A673 (cell line): ENCODE results near the gene LRP2.

ENCODE experiments used
- CTCF ChIP-seq: fragments of 300-800, 200-600 bp; sonication (generic); conservative IDR thresholded peaks from 2 replicates; pipeline ENCODE4 v1.5.1; 2017; ENCODE audit warnings: low read depth, mild to moderate bottlenecking, antibody characterized with exemption, low read length, moderate library complexity, mixed read lengths
- EZH2 ChIP-seq: fragments of 200-600 bp; sonication (generic); IDR thresholded peaks from 2 replicates; pipeline ENCODE4 v1.6.1; 2017; ENCODE audit warnings: borderline replicate concordance, low read depth, mild to moderate bottlenecking, mixed read lengths, antibody characterized with exemption, low read length; ENCODE audit not compliant: poor library complexity, severe bottlenecking

- peak; percentile 93 for TF ChIP-seq CTCF
- no peak for TF ChIP-seq EZH2
These were observed 252.6 kb downstream of the LRP2 start for GRCh38 chr2:169109502-169110409.
